GM12878 (cell line): ENCODE measurements around the gene GOT2. TPM values are rescaled to one million over a fixed set of nuclear protein-coding genes. Genes with fewer than 3 reads are reported as not detected.
A peak's percentile ranks its signal among the peaks of the same experiment; 100 is the strongest.

ENCODE experiments used
- ATF2 ChIP-seq: IDR thresholded peaks from 2 replicates; pipeline ENCODE4 v1.6.1; 2012; ENCODE audit warnings: low read length, inconsistent platforms
- ATF3 ChIP-seq: IDR thresholded peaks from 2 replicates; pipeline ENCODE4 v1.6.1; 2011; ENCODE audit warnings: low read depth, mild to moderate bottlenecking, low read length, moderate library complexity, borderline replicate concordance; ENCODE audit errors: extremely low read depth
- BCL3 ChIP-seq: IDR thresholded peaks from 2 replicates; pipeline ENCODE4 v1.6.1; 2011; ENCODE audit warnings: borderline replicate concordance, low read depth, mild to moderate bottlenecking, moderate library complexity, low read length; ENCODE audit not compliant: insufficient read depth, poor library complexity, severe bottlenecking
- BHLHE40 ChIP-seq, 2 experiments: fragments of 450-650 bp in 1 of 2; IDR thresholded peaks; 2 replicates each; pipeline ENCODE4 v1.6.1; 2011 to 2017; ENCODE audit warnings: low read depth in 2 of 2, borderline replicate concordance in 1 of 2, improper control_type of control experiment in 1 of 2, low read length in 1 of 2, mild to moderate bottlenecking in 1 of 2
- DPF2 ChIP-seq: fragments of 450-650 bp; IDR thresholded peaks from 2 replicates; pipeline ENCODE4 v1.6.1; 2017; ENCODE audit warnings: mild to moderate bottlenecking
- E2F8 ChIP-seq: fragments of 450-650 bp; IDR thresholded peaks from 2 replicates; pipeline ENCODE4 v1.6.1; 2018; ENCODE audit warnings: mild to moderate bottlenecking, low read depth, moderate library complexity; ENCODE audit not compliant: partially characterized antibody
- EGR1 ChIP-seq, 2 experiments: IDR thresholded peaks; 1 replicate in 1 of 2; 2 replicates in 1 of 2; pipeline ENCODE4 v1.6.1; 2011 to 2012; ENCODE audit warnings: low read depth in 2 of 2, low read length in 2 of 2, borderline replicate concordance in 1 of 2, mild to moderate bottlenecking in 1 of 2, moderate library complexity in 1 of 2
- ETV6 ChIP-seq, 2 experiments: fragments of 450-650 bp in 1 of 2; IDR thresholded peaks in 1 of 2; conservative IDR thresholded peaks in 1 of 2; 2 replicates each; pipeline ENCODE4 v1.6.1; 2014; ENCODE audit warnings: antibody characterized with exemption in 1 of 2, borderline replicate concordance in 1 of 2, low read depth in 1 of 2, mild to moderate bottlenecking in 1 of 2, moderate library complexity in 1 of 2
- FOS ChIP-seq: IDR thresholded peaks from 3 replicates; pipeline ENCODE4 v1.6.1; 2011; ENCODE audit warnings: borderline replicate concordance; ENCODE audit not compliant: insufficient read length; ENCODE audit errors: extremely low read depth
- GATAD2B ChIP-seq: fragments of 450-650 bp; conservative IDR thresholded peaks from 2 replicates; pipeline ENCODE4 v1.6.1; 2017; ENCODE audit warnings: low read depth, mild to moderate bottlenecking, moderate library complexity
- MTA3 ChIP-seq: IDR thresholded peaks from 2 replicates; pipeline ENCODE4 v1.6.1; 2012; ENCODE audit warnings: low read length, inconsistent platforms, borderline replicate concordance
- NFXL1 ChIP-seq: fragments of 450-650 bp; IDR thresholded peaks from 2 replicates; pipeline ENCODE4 v1.6.1; 2017; ENCODE audit warnings: antibody characterized with exemption, mild to moderate bottlenecking, borderline replicate concordance
- PBX3 ChIP-seq: IDR thresholded peaks from 2 replicates; pipeline ENCODE4 v1.6.1; 2011; ENCODE audit warnings: mild to moderate bottlenecking, low read depth, low read length, moderate library complexity; ENCODE audit not compliant: insufficient replicate concordance
- PML ChIP-seq: IDR thresholded peaks from 2 replicates; pipeline ENCODE4 v1.6.1; 2012; ENCODE audit warnings: low read length, inconsistent platforms
- POLR2AphosphoS5 ChIP-seq: IDR thresholded peaks from 2 replicates; pipeline ENCODE4 v1.6.1; 2011; ENCODE audit warnings: mild to moderate bottlenecking, low read length, inconsistent platforms
- RCOR1 ChIP-seq: conservative IDR thresholded peaks from 2 replicates; pipeline ENCODE4 v1.6.1; 2012; ENCODE audit warnings: low read depth, low read length, improper control_type of control experiment
- RELB ChIP-seq: fragments of 450-650 bp; IDR thresholded peaks from 2 replicates; pipeline ENCODE4 v1.6.1; 2017; ENCODE audit warnings: low read depth, mild to moderate bottlenecking, moderate library complexity
- TCF7 ChIP-seq: IDR thresholded peaks from 2 replicates; pipeline ENCODE4 v1.6.1; 2014; ENCODE audit warnings: antibody characterized with exemption, borderline replicate concordance
- ZSCAN29 ChIP-seq: fragments of 450-650 bp; IDR thresholded peaks from 2 replicates; pipeline ENCODE4 v1.6.1; 2017; ENCODE audit warnings: mild to moderate bottlenecking, moderate library complexity
- polyA plus RNA-seq, 11 experiments: library from polyadenylated mRNA; depleted of rRNA in 4 of 11; unstranded in 6 of 11; stranded (reverse) in 5 of 11; fragments of >200 nt; fragmentation: Nextera tagmentation in 4 of 11; fragmentation: Illumina TruSeq in 1 of 11; extraction: Ambion mirVana in 4 of 11; extraction: Trizol in 1 of 11; gene quantifications; 1 replicate in 1 of 11; 2 replicates in 10 of 11; pipeline versions ENCODE4 v1.2.1 to v1.2.3, GENCODE V29; 2011 to 2016; ENCODE audit warnings: inconsistent platforms in 2 of 11, missing spikeins in 2 of 11, low read depth in 1 of 11
- total RNA-seq, 4 experiments: library from RNA; depleted of rRNA in 3 of 4; stranded (reverse); fragments of >200 nt in 3 of 4; fragmentation: Illumina TruSeq in 1 of 4; extraction: Trizol in 1 of 4; gene quantifications; 2 replicates each; pipeline versions ENCODE4 v1.2.1 to v1.2.3, GENCODE V29; 2013 to 2021

Gene GOT2
- total and polyA plus RNA-seq, 10 of the 15 experiments (the other 5 are each of a cell fraction or from before 2014, with no cell fraction given), result 41.7 to 235 (median 83.7) TPM

GRCh38 chr16:58684354-58685083, 49.6 kb downstream of the GOT2 start, which contains the start of gene SLC38A7 (continued):
- no peak for TF ChIP-seq E2F8
- no peak for TF ChIP-seq ZSCAN29
- 0 out of 2 replicates have a peak, but pooled peaks have one; percentile 23 for TF ChIP-seq RELB
- peak; percentile 99 for TF ChIP-seq ATF3
- peak in 1 of 2 experiments; percentile 12; a peak in 1 of 3 replicates for TF ChIP-seq EGR1 (IDR thresholded peaks at IDR 0.05; ENCODE audit: borderline replicate concordance in 1 of 2, low read depth in 2 of 2, low read length in 2 of 2)
- TF ChIP-seq RCOR1, result no peak
- 0 out of 2 replicates have a peak, but pooled peaks have one; percentile 30 for TF ChIP-seq GATAD2B
- TF ChIP-seq PML, result no peak
- TF ChIP-seq FOS, result peak; percentile 46
- no peak for TF ChIP-seq MTA3
- TF ChIP-seq DPF2, result no peak
- peak; percentile 94 to 95 for TF ChIP-seq BHLHE40 (IDR thresholded peaks at IDR 0.05; ENCODE audit: borderline replicate concordance in 1 of 2, low read depth in 2 of 2, low read length in 1 of 2)
- no peak for TF ChIP-seq ATF2
- TF ChIP-seq PBX3, result no peak
- TF ChIP-seq TCF7, result no peak
- peak; percentile 40; the same call in 1 of the 2 replicates for TF ChIP-seq POLR2AphosphoS5
- TF ChIP-seq BCL3, result no peak
- no peak for TF ChIP-seq ETV6 (conservative IDR thresholded peaks at IDR 0.05 in 1 of 2, IDR thresholded peaks at IDR 0.05 in 1 of 2; ENCODE audit: borderline replicate concordance in 1 of 2, low read depth in 1 of 2)
- no peak for TF ChIP-seq NFXL1
